Thoracic aorta (tissue), 2 donors: ENCODE measurements around the gene OR10H2. TPM values are rescaled to one million over a fixed set of nuclear protein-coding genes. Genes with fewer than 3 reads are reported as not detected.
"Not testable (repeated sequence)": the region's sequence is repeated elsewhere in the genome, so short reads cannot be mapped to it uniquely, and the experiment has no call there.

ENCODE experiments used
- ATAC-seq: fragments of 150-250 bp; one replicate; pipeline ENCODE4 v1.8.0; 2017; ENCODE audit warnings: low read depth; ENCODE audit not compliant: insufficient number of reproducible peaks, low FRiP score
- DNase-seq: peaks from one replicate; pipeline ENCODE4 v3.0.0-alpha.2; 2020; ENCODE audit warnings: low spot score
- H3K27ac ChIP-seq, 2 donors: fragments of 200-600 bp; sonication (generic); 1 replicate in 1 of 2; 2 replicates in 1 of 2; pipeline ENCODE4 v1.5.1; 2016; ENCODE audit warnings: mild to moderate bottlenecking in 2 of 2, moderate library complexity in 2 of 2
- H3K27me3 ChIP-seq: fragments of 200-600 bp; sonication (generic); replicated peaks from 2 replicates; pipeline ENCODE4 v1.6.0; 2016; ENCODE audit warnings: mild to moderate bottlenecking; ENCODE audit not compliant: insufficient read depth
- H3K36me3 ChIP-seq: fragments of 200-600 bp; sonication (generic); one replicate; pipeline ENCODE4 v1.5.1; 2016
- H3K4me1 ChIP-seq, 2 donors: fragments of 200-600 bp; sonication (generic); 1 replicate in 1 of 2; 2 replicates in 1 of 2; pipeline versions ENCODE4 v1.5.1 to v1.6.0; 2016; ENCODE audit warnings: low read depth in 2 of 2, mild to moderate bottlenecking in 1 of 2; ENCODE audit not compliant: control insufficient read depth in 1 of 2
- H3K4me3 ChIP-seq: fragments of 200-600 bp; sonication (generic); 2 replicates; pipeline ENCODE4 v1.5.1; 2016; ENCODE audit warnings: mild to moderate bottlenecking
- H3K9me3 ChIP-seq: fragments of 200-600 bp; sonication (generic); 2 replicates; pipeline ENCODE4 v1.5.1; 2016
- total RNA-seq, 2 donors: library from RNA; depleted of rRNA; stranded (reverse); fragments of >200 nt; gene quantifications; one replicate each; pipeline versions ENCODE4 v1.1.0 to v1.2.3, GENCODE V29; 2016
- TF ChIP-seq, protein P1 (sequence below): fragments of 200-600 bp; sonication (generic); IDR thresholded peaks from one replicate; pipeline ENCODE4 v1.5.1; 2019; ENCODE audit warnings: antibody characterized with exemption

OR10H2 gene
- total RNA-seq, 2 donors from 2014 or later = not detected

DNA sequence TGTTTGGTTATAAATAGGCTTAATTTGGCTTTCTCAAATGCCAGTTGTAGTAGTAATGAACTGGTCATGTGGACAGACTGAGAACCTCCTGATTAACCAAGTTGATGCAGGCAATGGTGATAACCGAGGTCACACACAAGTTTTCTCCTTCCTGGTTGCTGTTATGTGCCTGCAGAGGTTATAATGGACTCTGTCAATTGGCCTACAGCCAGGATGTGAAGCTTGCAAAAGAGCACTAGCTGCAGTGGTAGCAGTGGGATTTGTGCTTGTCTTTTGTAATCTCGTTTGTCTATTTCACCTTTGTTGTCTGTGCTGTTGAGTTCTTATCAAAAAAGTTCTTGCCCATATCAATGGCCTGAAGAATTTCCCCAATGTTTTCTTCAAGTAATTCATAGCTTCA is 30.6 kb downstream of the OR10H2 start:
- DNase-seq (no peak), ATAC-seq (no peak)
- no peak overlapping the region for H3K27ac ChIP-seq
- H3K4me1 ChIP-seq = no peaks in the 10 kb centered on the region
- no peaks in the 10 kb centered on the region for H3K36me3 ChIP-seq
- TF ChIP-seq, protein P1, sequence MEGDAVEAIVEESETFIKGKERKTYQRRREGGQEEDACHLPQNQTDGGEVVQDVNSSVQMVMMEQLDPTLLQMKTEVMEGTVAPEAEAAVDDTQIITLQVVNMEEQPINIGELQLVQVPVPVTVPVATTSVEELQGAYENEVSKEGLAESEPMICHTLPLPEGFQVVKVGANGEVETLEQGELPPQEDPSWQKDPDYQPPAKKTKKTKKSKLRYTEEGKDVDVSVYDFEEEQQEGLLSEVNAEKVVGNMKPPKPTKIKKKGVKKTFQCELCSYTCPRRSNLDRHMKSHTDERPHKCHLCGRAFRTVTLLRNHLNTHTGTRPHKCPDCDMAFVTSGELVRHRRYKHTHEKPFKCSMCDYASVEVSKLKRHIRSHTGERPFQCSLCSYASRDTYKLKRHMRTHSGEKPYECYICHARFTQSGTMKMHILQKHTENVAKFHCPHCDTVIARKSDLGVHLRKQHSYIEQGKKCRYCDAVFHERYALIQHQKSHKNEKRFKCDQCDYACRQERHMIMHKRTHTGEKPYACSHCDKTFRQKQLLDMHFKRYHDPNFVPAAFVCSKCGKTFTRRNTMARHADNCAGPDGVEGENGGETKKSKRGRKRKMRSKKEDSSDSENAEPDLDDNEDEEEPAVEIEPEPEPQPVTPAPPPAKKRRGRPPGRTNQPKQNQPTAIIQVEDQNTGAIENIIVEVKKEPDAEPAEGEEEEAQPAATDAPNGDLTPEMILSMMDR = no peak
- H3K9me3 ChIP-seq = no peaks in the 10 kb centered on the region
- H3K27me3 ChIP-seq = no peaks in the 10 kb centered on the region
- no peak overlapping the region for H3K4me3 ChIP-seq

DNA sequence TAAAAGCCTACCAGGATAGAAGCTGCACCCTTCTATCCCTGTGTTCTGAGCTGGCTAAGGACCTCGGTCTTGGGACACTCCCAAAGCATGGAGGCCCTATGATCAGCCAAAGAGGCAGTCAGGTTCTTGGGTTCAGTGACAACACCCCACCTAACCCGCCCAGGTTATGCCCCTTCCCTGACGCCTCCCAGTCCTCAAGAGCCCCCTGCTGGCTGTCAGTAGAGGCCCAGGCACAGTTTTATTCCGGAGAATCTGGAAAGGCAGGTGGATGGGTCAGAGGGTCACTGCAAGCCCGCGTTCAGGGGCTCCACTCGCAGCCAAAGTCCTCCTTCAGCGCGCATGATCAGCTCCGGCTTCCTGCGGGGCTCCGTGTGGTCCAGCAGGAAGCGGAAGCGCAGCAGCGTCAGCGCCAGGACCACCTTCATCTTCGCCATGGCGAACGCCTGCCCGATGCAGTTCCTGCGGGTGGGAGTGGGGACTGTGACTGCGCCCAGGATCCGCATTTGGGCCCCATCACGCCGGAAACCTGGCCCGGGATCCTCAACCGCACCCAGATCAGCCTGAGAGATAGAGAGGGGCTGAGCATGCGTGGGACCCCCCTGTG is 32.2 kb downstream of the OR10H2 start:
- ATAC-seq (no peak), DNase-seq (no peak)
- Histone ChIP-seq H3K36me3 (no peaks in the 10 kb centered on the region), H3K27me3 (no peaks in the 10 kb centered on the region), H3K27ac (no peak overlapping the region), H3K4me1 (no peaks in the 10 kb centered on the region), H3K9me3 (no peaks in the 10 kb centered on the region), H3K4me3 (no peak overlapping the region)
- TF ChIP-seq, protein P1 = no peak

DNA sequence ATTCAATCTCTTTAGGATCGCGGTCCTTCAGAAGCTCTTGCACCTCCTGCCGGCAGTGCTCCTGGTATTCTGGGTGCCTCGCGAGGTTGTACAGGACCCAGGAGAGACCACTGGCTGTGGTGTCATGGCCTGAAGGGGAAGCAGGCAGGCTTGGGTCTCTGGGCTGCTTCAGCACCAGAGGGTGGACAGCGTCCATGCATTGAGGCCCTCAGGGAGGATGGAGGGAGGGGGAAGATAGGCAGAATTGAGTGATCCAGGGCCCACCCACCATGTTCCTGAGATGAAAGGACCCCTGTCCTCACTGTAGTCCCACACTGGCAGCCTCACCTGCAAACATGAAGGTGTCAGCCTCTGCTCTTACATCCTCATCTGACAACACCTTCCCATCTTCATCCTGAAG is 41.8 kb downstream of the OR10H2 start:
- TF ChIP-seq, protein P1 = no peak
- H3K9me3 ChIP-seq = no peaks in the 10 kb centered on the region
- no peaks in the 10 kb centered on the region for H3K4me1 ChIP-seq
- H3K4me3 ChIP-seq = no peak overlapping the region
- ATAC-seq (no peak), DNase-seq (no peak)
- H3K36me3 ChIP-seq = no peaks in the 10 kb centered on the region
- no peak overlapping the region for H3K27ac ChIP-seq
- H3K27me3 ChIP-seq = no peaks in the 10 kb centered on the region

DNA sequence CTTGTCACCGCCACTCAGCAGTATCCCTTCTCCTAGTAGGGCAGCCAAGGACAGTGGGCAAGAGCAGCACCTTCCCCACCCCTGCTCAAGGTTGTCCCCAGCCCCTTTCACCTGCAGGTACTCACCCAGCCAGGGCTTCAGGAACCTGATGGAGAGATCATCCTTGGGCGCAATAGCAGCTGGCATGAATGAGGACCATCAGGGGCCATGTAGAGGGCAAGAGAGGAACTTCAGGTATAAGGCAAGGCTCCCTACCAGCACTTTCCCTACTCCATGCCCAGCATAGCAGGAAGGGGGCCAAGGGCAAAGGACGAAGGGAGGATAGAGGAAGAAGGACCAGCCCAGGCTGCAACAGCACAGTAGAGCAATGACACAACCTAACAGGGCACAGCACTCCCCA is 46.3 kb downstream of the OR10H2 start:
- not testable (repeated sequence) for H3K9me3 ChIP-seq, H3K36me3 ChIP-seq, H3K27ac ChIP-seq, H3K4me1 ChIP-seq, H3K27me3 ChIP-seq, DNase-seq, ATAC-seq, H3K4me3 ChIP-seq

DNA sequence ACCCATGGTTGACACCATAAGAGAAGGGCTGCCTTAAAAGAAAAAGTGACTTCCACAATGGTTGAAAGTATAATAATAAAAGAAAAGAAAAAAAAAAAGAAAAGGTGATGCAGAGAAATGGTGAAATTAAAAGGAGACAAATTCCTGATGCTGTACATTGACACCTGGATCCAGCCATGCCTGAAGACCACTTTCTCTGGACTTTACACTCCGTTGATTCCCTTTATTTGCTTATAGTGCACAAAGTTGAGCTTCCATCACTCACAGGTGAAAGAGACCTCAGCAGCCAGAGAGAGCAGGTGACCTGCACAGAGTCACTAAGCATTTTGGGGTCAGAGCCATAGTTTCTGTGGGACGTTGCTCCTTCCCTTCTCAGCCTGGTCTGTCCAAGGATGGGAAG is 47.4 kb downstream of the OR10H2 start:
- H3K4me3 ChIP-seq = no peak overlapping the region
- no peaks in the 10 kb centered on the region for H3K27me3 ChIP-seq
- DNase-seq (no peak), ATAC-seq (no peak)
- TF ChIP-seq, protein P1 = no peak
- H3K4me1 ChIP-seq = peaks cover 3 to 9% of the 10 kb centered on the region in 2 donors
- H3K9me3 ChIP-seq = no peaks in the 10 kb centered on the region
- H3K36me3 ChIP-seq = no peaks in the 10 kb centered on the region
- H3K27ac ChIP-seq = no peak overlapping the region

DNA sequence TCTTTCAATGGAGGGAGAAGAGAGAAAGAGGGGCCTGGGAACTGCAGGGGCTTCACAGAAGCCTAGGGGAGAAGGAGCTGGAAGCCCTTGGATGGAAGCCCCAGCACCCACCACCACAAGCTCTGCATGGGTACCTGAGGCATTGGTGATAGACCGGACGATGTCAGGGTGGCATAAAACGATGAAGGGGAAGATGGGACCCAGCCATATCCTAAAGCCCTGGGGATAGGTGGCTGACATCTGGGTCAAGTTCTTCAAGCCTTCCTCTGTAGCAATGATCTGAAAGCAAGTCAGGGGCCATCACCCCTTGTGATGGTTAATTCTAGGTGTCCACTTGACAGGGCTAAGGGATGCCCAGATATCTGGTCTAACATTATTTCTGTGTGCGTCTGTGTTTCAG is 48.4 kb downstream of the OR10H2 start:
- DNase-seq = no peak
- no peaks in the 10 kb centered on the region for H3K27me3 ChIP-seq
- no peak for ATAC-seq
- H3K4me3 ChIP-seq = no peak overlapping the region
- no peak overlapping the region for H3K27ac ChIP-seq
- no peaks in the 10 kb centered on the region for H3K9me3 ChIP-seq
- TF ChIP-seq, protein P1 = no peak
- H3K4me1 ChIP-seq = peaks cover 6 to 18% of the 10 kb centered on the region in 2 donors
- no peaks in the 10 kb centered on the region for H3K36me3 ChIP-seq
